ENCODE data around the gene CYP46A1.

- TF ChIP-seq CTCF (IDR thresholded peaks at IDR 0.05) (no peak), POLR2A (IDR thresholded peaks at IDR 0.05) (no peak)
Measured at GRCh38 chr14:99769799-99770198, 85.7 kb downstream of the CYP46A1 start.

All from Peyer's patch (tissue), 4 donors.